Measurements from ENCODE around the gene BANF1. TPM values are rescaled to one million over a fixed set of nuclear protein-coding genes. Genes with fewer than 3 reads are reported as not detected.
"Not testable (repeated sequence)": the region's sequence is repeated elsewhere in the genome, so short reads cannot be mapped to it uniquely, and the experiment has no call there.

The BANF1 gene
- total and polyA plus RNA-seq, 2 donors: 64.7 to 172 TPM

DNA sequence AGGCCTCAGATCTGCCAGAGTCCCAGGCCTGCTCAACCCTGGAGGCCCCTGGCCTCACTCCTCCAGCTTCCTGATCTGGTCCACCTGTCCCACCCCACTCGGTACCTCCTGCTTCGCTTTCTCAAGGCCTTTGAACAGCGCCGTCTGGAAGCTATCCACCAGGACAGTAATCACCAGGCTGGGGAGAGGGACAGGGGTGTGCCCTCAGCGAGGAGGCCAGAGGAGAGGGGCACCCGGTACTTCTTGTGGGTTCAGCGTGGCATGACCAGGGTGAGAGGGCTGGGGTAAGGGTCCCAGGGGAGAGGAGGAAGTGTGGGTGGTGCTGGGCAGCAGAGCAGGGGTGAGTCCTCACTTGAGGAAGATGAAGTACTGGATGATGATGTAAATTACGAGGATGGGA lies 17.9 kb downstream of the BANF1 start:
- no peak overlapping the region for H3K4me3 ChIP-seq (ENCODE audit: low read length in 2 of 2)
- 85% methylated on average over 8 of the region's 8 CpGs for WGBS
- no peaks in the 10 kb centered on the region for H3K9me3 ChIP-seq (ENCODE audit: control insufficient read depth in 2 of 2, insufficient read depth in 1 of 2, low read length in 1 of 2)
- H3K36me3 ChIP-seq (ENCODE audit: control insufficient read depth in 2 of 2, insufficient read depth in 2 of 2, low read length in 1 of 2): no peaks in the 10 kb centered on the region
- no peak overlapping the region for H3K27ac ChIP-seq (ENCODE audit: low read depth in 1 of 2, low read length in 1 of 2)
- H3K27me3 ChIP-seq (ENCODE audit: control insufficient read depth in 2 of 2, insufficient read depth in 1 of 2, low read length in 1 of 2): peaks cover 4 to 30% of the 10 kb centered on the region in 2 donors
- no peak for DNase-seq (ENCODE audit: low read depth in 6 of 9, low spot score in 9 of 9)
- peaks cover 0 to 3% of the 10 kb centered on the region in 2 donors for H3K4me1 ChIP-seq (ENCODE audit: control insufficient read depth in 2 of 2, insufficient read depth in 2 of 2, low read length in 2 of 2)

- Histone ChIP-seq H3K9me3 (ENCODE audit: control insufficient read depth in 2 of 2, insufficient read depth in 1 of 2, low read length in 1 of 2) (no peaks in the 10 kb centered on the region), H3K27me3 (ENCODE audit: control insufficient read depth in 2 of 2, insufficient read depth in 1 of 2, low read length in 1 of 2) (peaks cover 4 to 30% of the 10 kb centered on the region in 2 donors), H3K36me3 (ENCODE audit: control insufficient read depth in 2 of 2, insufficient read depth in 2 of 2, low read length in 1 of 2) (no peaks in the 10 kb centered on the region), H3K27ac (ENCODE audit: low read depth in 1 of 2, low read length in 1 of 2) (no peak overlapping the region), H3K4me3 (ENCODE audit: low read length in 2 of 2) (no peak overlapping the region), H3K4me1 (ENCODE audit: control insufficient read depth in 2 of 2, insufficient read depth in 2 of 2, low read length in 2 of 2) (peaks cover 0 to 3% of the 10 kb centered on the region in 2 donors)
- 79% methylated on average over 25 of the region's 25 CpGs for WGBS
- DNase-seq (ENCODE audit: low read depth in 6 of 9, low spot score in 9 of 9): no peak
Measured at GRCh38 chr11:66020618-66021357, 18.5 kb downstream of the BANF1 start.

GRCh38 chr11:66022401-66023185 lies 20.3 kb downstream of the BANF1 start:
- DNase-seq (ENCODE audit: low read depth in 6 of 9, low spot score in 9 of 9): peak in 8 of 9 donors; percentile 15 to 74 (median 63)
- H3K4me3 ChIP-seq (ENCODE audit: low read length in 2 of 2): no peak overlapping the region
- peaks cover 0 to 3% of the 10 kb centered on the region in 2 donors for H3K4me1 ChIP-seq (ENCODE audit: control insufficient read depth in 2 of 2, insufficient read depth in 2 of 2, low read length in 2 of 2)
- no peaks in the 10 kb centered on the region for H3K36me3 ChIP-seq (ENCODE audit: control insufficient read depth in 2 of 2, insufficient read depth in 2 of 2, low read length in 1 of 2)
- peaks cover 4 to 33% of the 10 kb centered on the region in 2 donors for H3K27me3 ChIP-seq (ENCODE audit: control insufficient read depth in 2 of 2, insufficient read depth in 1 of 2, low read length in 1 of 2)
- no peaks in the 10 kb centered on the region for H3K9me3 ChIP-seq (ENCODE audit: control insufficient read depth in 2 of 2, insufficient read depth in 1 of 2, low read length in 1 of 2)
- WGBS: 25% methylated on average over 46 of the region's 46 CpGs
- H3K27ac ChIP-seq (ENCODE audit: low read depth in 1 of 2, low read length in 1 of 2): no peak overlapping the region

- not testable (repeated sequence) for H3K4me1 ChIP-seq (ENCODE audit: control insufficient read depth in 2 of 2, insufficient read depth in 2 of 2, low read length in 2 of 2); H3K36me3 ChIP-seq (ENCODE audit: control insufficient read depth in 2 of 2, insufficient read depth in 2 of 2, low read length in 1 of 2); H3K4me3 ChIP-seq (ENCODE audit: low read length in 2 of 2); H3K27ac ChIP-seq (ENCODE audit: low read depth in 1 of 2, low read length in 1 of 2); H3K9me3 ChIP-seq (ENCODE audit: control insufficient read depth in 2 of 2, insufficient read depth in 1 of 2, low read length in 1 of 2); DNase-seq (ENCODE audit: low read depth in 6 of 9, low spot score in 9 of 9)
- H3K27me3 ChIP-seq (ENCODE audit: control insufficient read depth in 2 of 2, insufficient read depth in 1 of 2, low read length in 1 of 2): peaks cover 4 to 33% of the 10 kb centered on the region in 2 donors
- WGBS: 95% methylated on average over 5 of the region's 5 CpGs
Measured at GRCh38 chr11:66023186-66023440, 20.8 kb downstream of the BANF1 start.

DNA sequence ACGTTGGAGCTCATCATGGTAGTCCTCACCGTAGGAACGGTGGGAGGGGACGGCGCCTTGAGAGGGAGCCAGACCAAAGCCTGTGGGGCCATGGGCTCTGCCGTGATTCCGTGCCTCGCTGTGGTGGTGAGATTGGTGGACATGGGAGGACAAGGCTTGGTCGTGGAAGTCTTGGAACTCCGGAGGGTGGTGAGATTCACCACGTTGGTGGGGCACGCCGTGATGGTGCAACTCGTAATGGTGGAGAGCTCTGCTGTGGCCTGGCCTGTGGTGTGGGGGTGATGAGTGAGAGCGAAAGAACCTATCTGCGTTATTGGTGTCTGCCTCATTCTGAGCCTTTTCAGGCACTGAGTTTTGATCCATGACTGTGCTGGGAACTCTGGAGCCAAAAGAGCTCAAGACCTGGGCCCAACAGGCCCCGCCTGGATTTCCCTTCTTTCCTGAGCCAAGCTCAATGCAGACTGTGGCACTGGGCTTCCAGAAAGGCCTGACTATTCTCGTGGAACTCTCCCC lies 23.8 kb downstream of the BANF1 start, which contains the start of gene CATSPER1:
Gene CATSPER1 (minus strand): TSS at position 463 of the 513 bp plus-strand sequence. CDS start 100 bp downstream, at position 363.
- Histone ChIP-seq H3K27me3 (ENCODE audit: control insufficient read depth in 2 of 2, insufficient read depth in 1 of 2, low read length in 1 of 2) (peaks cover 4 to 32% of the 10 kb centered on the region in 2 donors), H3K36me3 (ENCODE audit: control insufficient read depth in 2 of 2, insufficient read depth in 2 of 2, low read length in 1 of 2) (no peaks in the 10 kb centered on the region), H3K4me1 (ENCODE audit: control insufficient read depth in 2 of 2, insufficient read depth in 2 of 2, low read length in 2 of 2) (peaks cover 0 to 3% of the 10 kb centered on the region in 2 donors), H3K27ac (ENCODE audit: low read depth in 1 of 2, low read length in 1 of 2) (no peak within 1 kb of the TSS), H3K4me3 (ENCODE audit: low read length in 2 of 2) (no peak within 1 kb of the TSS), H3K9me3 (ENCODE audit: control insufficient read depth in 2 of 2, insufficient read depth in 1 of 2, low read length in 1 of 2) (no peaks in the 10 kb centered on the region)
- DNase-seq (ENCODE audit: low read depth in 6 of 9, low spot score in 9 of 9): no peak
- WGBS: 97% methylated on average over 18 of the region's 18 CpGs

DNA sequence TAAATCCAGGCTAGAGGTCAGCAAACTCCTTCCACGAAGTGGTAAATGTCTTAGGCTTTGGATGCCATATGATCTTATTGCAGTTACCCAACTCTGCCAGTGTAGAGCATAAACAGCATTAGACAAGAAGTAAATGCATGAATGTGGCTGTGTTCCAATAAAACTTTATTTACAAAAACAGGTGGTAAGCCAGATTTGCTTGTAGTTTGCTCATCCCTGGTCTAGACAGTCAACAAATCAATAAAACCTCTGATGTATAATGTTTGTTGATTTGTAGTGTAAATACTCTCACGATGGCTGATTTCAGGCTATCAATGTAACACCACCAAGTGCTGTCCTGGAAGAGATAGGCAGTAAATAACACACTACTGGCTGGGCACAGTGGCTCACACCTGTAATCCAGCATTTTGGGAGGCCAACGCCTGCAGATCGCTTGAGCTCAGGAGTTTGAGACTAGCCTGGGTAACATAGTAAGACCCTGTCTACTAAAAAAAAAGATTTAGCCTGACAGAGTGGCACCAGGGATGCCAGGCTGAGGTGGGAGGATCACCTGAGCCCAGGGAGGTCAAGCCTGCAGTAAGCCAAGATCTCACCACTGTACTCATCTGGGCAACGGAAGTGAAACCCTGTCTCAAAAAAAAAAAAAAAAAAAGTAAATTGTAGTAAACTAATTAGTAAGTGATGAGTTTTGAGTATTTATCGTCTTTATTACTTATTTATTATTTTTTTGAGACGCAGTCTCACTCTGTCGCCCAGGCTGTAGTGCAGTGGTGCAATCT lies 30.8 kb downstream of the BANF1 start:
- H3K9me3 ChIP-seq (ENCODE audit: control insufficient read depth in 2 of 2, insufficient read depth in 1 of 2, low read length in 1 of 2): peaks cover 0 to 11% of the 10 kb centered on the region in 2 donors
- 94% methylated on average over 8 of the region's 8 CpGs for WGBS
- no peak for DNase-seq (ENCODE audit: low read depth in 6 of 9, low spot score in 9 of 9)
- H3K4me1 ChIP-seq (ENCODE audit: control insufficient read depth in 2 of 2, insufficient read depth in 2 of 2, low read length in 2 of 2): no peaks in the 10 kb centered on the region
- no peak overlapping the region for H3K4me3 ChIP-seq (ENCODE audit: low read length in 2 of 2)
- no peak overlapping the region for H3K27ac ChIP-seq (ENCODE audit: low read depth in 1 of 2, low read length in 1 of 2)
- H3K27me3 ChIP-seq (ENCODE audit: control insufficient read depth in 2 of 2, insufficient read depth in 1 of 2, low read length in 1 of 2): peaks cover 0 to 9% of the 10 kb centered on the region in 2 donors
- no peaks in the 10 kb centered on the region for H3K36me3 ChIP-seq (ENCODE audit: control insufficient read depth in 2 of 2, insufficient read depth in 2 of 2, low read length in 1 of 2)

DNA sequence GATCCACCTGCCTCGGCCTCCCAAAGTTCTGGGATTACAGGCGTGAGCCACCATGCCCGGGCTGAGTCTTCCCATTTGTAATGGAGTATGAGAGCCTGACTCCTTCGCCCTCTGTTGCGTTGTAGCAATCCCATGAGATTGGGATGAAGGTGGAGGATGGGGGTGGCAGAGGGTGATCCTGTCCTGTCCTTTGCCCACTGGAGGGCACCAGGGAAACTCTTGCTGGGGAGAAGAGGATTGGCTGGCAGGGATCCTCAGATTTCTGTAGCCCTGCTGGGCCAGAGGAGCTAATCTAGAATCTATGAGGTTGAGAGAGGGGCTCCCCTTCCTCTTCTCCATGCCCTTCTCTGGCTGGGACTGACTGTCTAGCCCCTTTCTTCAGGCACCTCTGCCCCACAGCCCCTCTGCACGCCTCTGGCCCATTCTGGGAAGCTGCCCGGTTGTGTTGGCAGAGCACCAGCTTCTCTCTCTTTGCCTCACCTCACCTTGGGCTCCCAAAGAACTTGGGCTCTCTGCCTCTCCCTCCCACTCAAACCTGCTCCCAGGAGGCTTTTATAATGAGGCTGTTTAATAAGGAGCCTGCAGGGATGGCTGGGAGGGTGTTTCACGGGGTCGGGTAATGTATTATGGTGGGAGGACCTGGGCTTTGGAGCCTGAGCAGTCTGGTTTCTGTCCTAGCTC lies 33.5 kb downstream of the BANF1 start:
- H3K27me3 ChIP-seq (ENCODE audit: control insufficient read depth in 2 of 2, insufficient read depth in 1 of 2, low read length in 1 of 2): peaks cover 0 to 6% of the 10 kb centered on the region in 2 donors
- WGBS: 90% methylated on average over 9 of the region's 9 CpGs
- no peak for DNase-seq (ENCODE audit: low read depth in 6 of 9, low spot score in 9 of 9)

GRCh38 chr11:66036334-66036710 lies 34.0 kb downstream of the BANF1 start:
- H3K36me3 ChIP-seq (ENCODE audit: control insufficient read depth in 2 of 2, insufficient read depth in 2 of 2, low read length in 1 of 2): no peaks in the 10 kb centered on the region
- H3K4me3 ChIP-seq (ENCODE audit: low read length in 2 of 2): no peak overlapping the region
- H3K4me1 ChIP-seq (ENCODE audit: control insufficient read depth in 2 of 2, insufficient read depth in 2 of 2, low read length in 2 of 2): no peaks in the 10 kb centered on the region
- no peak for DNase-seq (ENCODE audit: low read depth in 6 of 9, low spot score in 9 of 9)
- no peak overlapping the region for H3K27ac ChIP-seq (ENCODE audit: low read depth in 1 of 2, low read length in 1 of 2)
- 94% methylated on average over 5 of the region's 5 CpGs for WGBS
- peaks cover 0 to 11% of the 10 kb centered on the region in 2 donors for H3K9me3 ChIP-seq (ENCODE audit: control insufficient read depth in 2 of 2, insufficient read depth in 1 of 2, low read length in 1 of 2)
- H3K27me3 ChIP-seq (ENCODE audit: control insufficient read depth in 2 of 2, insufficient read depth in 1 of 2, low read length in 1 of 2): peaks cover 0 to 4% of the 10 kb centered on the region in 2 donors

More for the DNA sequence above, 33.5 kb downstream of the BANF1 start:
- H3K4me1 ChIP-seq (ENCODE audit: control insufficient read depth in 2 of 2, insufficient read depth in 2 of 2, low read length in 2 of 2): no peaks in the 10 kb centered on the region
- H3K9me3 ChIP-seq (ENCODE audit: control insufficient read depth in 2 of 2, insufficient read depth in 1 of 2, low read length in 1 of 2): peaks cover 0 to 11% of the 10 kb centered on the region in 2 donors
- H3K4me3 ChIP-seq (ENCODE audit: low read length in 2 of 2): no peak overlapping the region
- H3K27ac ChIP-seq (ENCODE audit: low read depth in 1 of 2, low read length in 1 of 2): no peak overlapping the region
- no peaks in the 10 kb centered on the region for H3K36me3 ChIP-seq (ENCODE audit: control insufficient read depth in 2 of 2, insufficient read depth in 2 of 2, low read length in 1 of 2)
